C4-2B (cell line): ENCODE data around the gene MED9.
A peak's percentile ranks its signal among the peaks of the same experiment; 100 is the strongest.
"Not testable (repeated sequence)": the region's sequence is repeated elsewhere in the genome, so short reads cannot be mapped to it uniquely, and the experiment has no call there.

Experiments
- H3K27ac ChIP-seq: fragments of 450-650 bp; 2 replicates; pipeline ENCODE4 v1.5.1; 2017
- CTCF ChIP-seq: fragments of 450-650 bp; conservative IDR thresholded peaks from 2 replicates; pipeline ENCODE4 v1.5.1; 2017; ENCODE audit warnings: mild to moderate bottlenecking
- ZFX ChIP-seq: fragments of 450-650 bp; IDR thresholded peaks from 2 replicates; pipeline ENCODE4 v1.6.1; 2017

MED9 gene

GRCh38 chr17:17476865-17477467 lies at the start of gene MED9:
Gene MED9 (plus strand): TSS chr17:17477000. CDS start chr17:17477042, 42 bp downstream.
- TF ChIP-seq CTCF (no peak), ZFX (peak; percentile 89)
- H3K27ac ChIP-seq = peak within 1 kb of the TSS; percentile 92

GRCh38 chr17:17429222-17429621 lies 47.6 kb upstream of the MED9 start:
- TF ChIP-seq CTCF = no peak
- TF ChIP-seq ZFX = no peak
- H3K27ac ChIP-seq = no peak overlapping the region

- not testable (repeated sequence) for H3K27ac ChIP-seq
Measured at GRCh38 chr17:17430924-17431323, 45.9 kb upstream of the MED9 start.

GRCh38 chr17:17431605-17432004 lies 45.2 kb upstream of the MED9 start:
- TF ChIP-seq ZFX (no peak), CTCF (no peak)

GRCh38 chr17:17433000-17433703 lies 43.6 kb upstream of the MED9 start:
- TF ChIP-seq ZFX (no peak), CTCF (no peak)
- H3K27ac ChIP-seq = no peak overlapping the region

More at GRCh38 chr17:17431605-17432004, 45.2 kb upstream of the MED9 start:
- H3K27ac ChIP-seq = no peak overlapping the region

- TF ChIP-seq CTCF (no peak), ZFX (no peak)
- no peak overlapping the region for H3K27ac ChIP-seq
Measured at GRCh38 chr17:17434477-17434876, 42.3 kb upstream of the MED9 start.

- H3K27ac ChIP-seq = no peak overlapping the region
- TF ChIP-seq CTCF (no peak), ZFX (no peak)
Measured at GRCh38 chr17:17435323-17435722, 41.5 kb upstream of the MED9 start.

- TF ChIP-seq CTCF = no peak
- no peak for TF ChIP-seq ZFX
- H3K27ac ChIP-seq = no peak overlapping the region
Measured at GRCh38 chr17:17437461-17437860, 39.3 kb upstream of the MED9 start.
